Measurements from ENCODE around the gene LYRM4.
A peak's percentile ranks its signal among the peaks of the same experiment; 100 is the strongest.

Gene LYRM4

DNA sequence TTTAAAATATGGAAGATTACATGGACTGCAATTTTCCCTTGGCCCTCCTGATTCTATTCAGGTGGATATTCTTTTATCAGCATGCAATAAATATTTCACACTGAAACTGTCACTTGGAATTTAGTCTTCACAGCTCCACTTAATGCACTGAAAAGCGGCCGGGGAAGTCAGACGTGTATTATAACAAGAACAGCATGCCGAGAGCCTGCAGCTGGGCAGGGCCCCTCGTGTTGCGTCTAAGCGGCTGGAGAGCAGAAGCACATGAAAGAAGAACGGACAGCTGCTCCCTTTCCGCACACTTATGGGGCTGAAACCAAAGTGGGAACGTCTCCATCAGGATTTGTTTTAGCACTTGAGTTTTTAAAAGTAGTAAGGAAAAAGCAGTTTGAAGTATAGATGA lies 57.2 kb downstream of the LYRM4 start:
- no peak for DNase-seq

DNA sequence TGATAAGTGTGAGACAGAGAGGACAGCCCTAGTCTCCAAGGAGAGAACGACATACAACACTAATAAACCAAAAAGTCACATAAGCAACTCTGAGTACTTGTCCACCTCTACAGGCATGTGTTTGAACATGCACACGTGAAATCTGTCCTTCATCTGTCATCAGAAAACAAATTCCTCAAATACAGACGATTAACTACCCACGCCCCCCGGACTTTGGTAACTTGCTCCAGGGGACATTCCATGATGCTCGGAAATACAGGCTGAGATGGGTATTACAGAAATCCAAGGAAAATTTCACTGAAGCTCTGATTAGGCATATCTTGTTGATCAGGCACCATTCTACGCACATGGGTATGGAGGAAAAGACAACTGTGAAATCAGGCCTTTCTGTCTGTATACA lies 57.8 kb downstream of the LYRM4 start:
- no peak for DNase-seq

DNA sequence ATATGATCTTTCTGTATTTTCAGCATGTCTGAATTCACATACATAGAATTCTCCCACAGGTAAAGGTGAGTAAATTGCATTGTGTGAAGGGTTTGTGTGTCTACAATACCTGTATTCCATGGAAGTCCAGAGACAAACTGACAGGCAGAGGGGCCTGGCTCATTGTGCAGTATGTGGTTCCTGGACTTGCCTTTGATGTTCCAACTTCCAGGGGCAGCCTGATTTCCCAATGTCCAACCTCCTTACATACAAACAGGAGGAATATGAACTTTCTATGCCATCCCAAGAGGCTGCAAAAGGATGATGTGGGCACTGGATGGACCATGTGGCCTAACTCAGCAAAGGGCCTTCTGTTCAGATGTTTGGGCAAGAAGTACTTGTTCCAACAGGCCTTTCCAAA lies 58.5 kb downstream of the LYRM4 start:
- no peak for DNase-seq

DNA sequence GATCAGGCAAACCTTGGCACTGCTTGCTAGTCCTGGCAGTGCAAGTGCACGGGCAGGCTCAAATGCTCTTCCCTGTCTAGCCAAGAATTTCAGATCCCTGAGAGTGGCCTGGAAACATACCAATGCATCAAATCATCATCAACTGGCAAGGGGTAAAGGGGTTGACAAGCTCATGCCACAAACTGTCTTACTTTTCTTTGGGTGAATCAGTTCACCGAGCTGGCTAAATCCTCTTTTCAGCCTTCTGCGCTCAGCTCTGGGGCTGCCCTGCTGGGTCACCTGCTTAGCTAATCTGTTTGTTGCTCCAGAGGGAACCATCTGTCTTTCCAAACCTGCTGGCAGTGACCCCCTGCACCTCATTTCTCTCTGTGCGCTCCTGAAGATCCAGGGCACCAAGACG lies 59.5 kb downstream of the LYRM4 start:
- no peak for DNase-seq

DNA sequence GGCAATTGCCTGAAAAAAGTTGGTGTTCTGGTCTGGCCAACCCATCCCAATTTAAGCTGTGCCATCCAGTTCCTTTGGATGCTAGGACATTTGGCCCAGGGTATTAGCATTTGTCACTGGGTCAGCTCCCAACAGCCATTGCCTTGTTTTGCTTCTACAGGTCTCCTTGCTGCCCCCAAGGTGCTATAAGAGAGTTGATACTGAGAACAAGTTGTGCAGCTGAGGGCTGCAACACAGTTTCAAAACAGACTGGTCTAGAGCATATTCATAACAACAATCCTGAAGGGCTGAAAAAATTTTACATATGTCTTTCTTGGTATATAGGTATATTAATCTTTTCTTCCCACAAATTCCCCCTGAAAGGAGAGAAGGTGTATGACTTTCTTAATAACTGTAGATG lies 61.0 kb downstream of the LYRM4 start:
- no peak for DNase-seq

DNA sequence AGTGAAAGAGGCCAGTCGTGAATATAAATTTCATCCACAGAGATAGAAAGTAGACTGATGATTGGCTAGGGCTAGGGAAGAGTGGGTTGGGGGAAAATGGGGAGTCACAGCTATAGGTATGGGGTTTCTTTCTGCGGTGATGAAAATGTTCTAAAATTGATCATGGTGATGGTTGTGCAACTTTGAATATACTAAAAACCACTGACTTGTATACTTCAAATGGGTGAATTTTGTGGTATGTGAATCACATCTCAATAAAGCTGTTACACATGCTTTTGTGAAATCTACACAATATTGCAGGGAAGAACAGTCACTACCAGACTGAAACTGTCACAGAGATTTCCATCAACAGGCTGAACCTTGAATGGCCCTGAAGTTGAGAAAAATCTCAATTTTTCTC lies 61.5 kb downstream of the LYRM4 start:
- peak in 1 of 5 donors; percentile 15 for DNase-seq

DNA sequence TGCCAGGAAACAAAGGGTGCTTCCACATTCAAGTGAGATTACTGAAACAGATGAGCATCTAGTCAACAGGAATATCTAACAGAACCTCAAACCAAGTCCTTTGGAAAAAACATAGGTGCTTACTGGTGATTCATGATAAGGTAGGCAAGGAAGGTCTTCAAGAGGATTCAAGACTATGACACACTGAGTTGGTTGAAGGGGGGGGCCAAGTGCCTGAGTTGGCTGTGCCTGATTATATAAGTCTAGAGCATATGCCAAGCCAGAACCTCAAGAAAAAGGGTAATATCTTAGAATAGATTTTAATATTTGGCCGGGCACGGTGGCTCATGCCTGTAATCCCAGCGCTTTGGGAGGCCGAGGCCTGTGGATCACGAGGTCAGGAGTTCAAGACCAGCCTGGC lies 63.7 kb downstream of the LYRM4 start:
- DNase-seq: no peak

DNA sequence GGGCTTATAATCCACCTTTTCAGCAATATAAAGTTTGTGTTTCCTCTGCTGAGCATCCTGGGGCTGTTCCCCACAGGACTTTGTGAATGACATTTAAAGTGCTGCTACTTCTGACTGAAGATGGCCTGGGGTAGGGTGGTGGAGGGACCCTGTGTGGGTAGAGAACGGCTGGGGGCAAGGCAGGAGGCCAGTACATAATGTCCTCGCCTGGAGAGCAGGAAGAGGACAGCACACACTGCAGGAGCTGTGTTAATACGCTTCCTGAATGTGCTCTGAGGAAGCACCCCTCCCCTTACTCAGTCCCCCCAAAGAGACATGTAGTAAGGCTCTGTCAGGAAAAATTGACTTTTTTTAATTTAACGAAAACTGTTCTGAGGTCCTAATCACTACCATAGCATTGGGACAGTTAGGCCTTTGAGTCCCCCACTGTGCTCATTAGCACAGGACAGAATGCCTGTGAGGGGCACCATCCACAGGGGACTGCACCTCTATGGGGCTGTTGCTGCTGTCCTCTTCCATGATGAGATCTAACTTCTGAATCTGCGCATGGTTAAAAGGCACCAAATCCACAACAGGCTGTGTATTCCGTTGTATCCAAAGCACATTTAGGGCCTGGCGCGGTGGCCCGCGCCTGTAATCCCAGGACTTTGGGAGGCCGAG lies 68.5 kb downstream of the LYRM4 start:
- no peak for DNase-seq

DNA sequence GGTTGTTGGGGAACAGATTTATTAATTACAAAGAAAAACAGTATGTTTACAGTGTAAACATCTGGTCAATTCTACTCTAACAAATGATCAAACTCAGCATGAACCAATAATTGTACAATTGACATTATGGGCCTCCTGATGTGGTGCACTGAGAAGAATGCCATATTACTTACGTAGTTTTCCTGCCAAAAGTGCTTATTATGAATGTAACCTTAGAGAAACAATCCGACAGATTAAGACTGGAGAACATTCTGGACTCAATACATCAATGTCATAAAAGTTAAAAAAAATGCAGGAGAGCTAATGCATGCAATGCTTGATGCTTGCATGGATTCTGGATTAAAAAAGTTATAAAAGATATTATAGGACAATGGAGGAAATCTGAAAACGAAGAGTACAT lies 69.0 kb downstream of the LYRM4 start:
- no peak for DNase-seq

DNA sequence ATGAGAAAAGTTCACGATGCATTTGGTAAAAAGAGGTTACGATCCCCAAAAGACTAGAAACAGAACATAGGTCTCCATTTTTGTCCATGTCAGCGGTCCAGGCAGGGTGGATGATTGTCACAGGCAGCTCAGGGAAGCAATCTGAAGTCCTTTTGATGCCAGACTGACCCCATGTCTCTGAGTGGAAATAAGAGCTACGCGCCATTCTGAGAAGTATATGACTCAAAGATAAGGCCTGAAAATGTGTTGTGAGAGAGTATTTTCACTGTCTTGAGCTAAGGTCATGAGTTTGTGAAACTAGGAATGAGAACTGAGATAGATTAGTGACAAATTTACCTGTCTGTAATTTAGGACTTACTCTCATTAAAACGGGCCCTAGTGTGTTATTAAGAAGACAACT lies 69.5 kb downstream of the LYRM4 start:
- DNase-seq: no peak

DNA sequence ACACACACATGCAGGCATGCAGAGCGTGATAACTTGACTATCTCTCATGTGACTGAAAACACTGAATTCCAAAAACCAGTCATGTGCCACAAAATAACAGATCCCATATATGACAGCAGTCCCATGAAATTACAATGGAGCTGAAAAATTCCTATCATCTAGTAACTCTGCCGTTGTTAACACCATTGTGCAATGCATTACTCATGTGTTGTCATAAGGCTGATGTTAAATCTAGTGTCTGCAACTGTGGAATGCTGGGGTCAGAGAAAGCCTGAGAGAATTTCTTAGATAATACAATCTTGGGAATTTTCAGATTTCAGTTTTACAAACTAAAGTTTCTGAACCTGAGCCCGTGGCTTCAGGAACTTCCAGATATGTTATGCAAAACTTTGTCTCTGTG lies 70.2 kb downstream of the LYRM4 start:
- DNase-seq: no peak

DNA sequence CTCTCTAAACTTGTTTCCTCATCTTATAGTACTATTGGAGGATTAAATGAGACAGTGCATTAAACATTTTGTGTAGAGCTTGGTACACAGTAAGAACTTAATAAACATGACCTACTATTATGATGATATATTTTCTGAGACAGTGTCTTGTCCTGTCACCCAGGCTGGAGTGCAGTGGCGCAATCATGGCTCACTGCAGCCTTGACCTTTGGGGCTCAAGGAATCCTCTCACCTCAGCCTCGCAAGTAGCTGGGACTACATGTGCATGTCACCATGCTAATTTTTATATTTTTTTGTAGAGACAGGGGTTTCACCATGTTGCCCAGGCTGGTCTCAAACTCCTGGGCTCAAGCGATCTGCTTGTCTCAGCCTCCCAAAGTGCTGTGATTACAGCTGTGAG lies 72.1 kb downstream of the LYRM4 start:
- no peak for DNase-seq

DNA sequence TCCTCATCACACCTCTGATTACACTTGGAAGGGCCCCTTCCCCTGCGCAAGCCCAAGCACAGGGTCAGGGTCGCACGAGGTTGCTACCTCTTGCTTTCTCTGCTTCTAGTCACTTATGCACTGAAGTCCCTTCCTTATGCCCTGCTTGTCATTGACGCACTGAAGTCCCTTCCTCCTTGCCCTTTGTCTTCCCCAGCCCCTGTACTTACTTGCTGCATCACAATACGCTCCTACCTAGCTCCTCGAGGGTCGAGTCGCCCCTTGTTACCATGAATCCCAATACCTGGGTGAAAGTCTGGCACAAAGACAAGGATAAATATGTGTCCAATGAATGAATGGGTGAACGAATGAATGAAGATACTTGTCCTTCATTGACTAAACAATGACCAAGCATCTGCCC lies 75.9 kb downstream of the LYRM4 start:
- no peak for DNase-seq

DNA sequence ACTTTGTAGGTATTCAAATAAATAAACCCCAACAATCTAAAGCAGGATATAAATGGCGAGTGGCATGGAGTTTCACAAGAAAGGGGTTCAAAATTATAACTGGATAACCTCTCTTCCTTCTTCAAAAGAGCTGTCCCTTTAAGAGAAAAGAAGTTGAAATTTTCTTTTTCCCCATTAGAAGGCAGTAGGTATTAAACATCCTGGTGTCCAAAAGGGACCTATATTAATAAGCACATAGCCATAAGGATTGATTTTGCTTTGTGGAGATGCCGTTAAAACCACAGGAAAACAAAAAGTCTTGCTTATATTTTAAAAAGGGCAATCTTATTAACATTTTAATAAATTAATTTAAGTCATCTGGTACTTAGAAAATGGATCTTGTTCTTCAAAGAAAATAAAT lies 76.5 kb downstream of the LYRM4 start:
- DNase-seq: no peak

DNA sequence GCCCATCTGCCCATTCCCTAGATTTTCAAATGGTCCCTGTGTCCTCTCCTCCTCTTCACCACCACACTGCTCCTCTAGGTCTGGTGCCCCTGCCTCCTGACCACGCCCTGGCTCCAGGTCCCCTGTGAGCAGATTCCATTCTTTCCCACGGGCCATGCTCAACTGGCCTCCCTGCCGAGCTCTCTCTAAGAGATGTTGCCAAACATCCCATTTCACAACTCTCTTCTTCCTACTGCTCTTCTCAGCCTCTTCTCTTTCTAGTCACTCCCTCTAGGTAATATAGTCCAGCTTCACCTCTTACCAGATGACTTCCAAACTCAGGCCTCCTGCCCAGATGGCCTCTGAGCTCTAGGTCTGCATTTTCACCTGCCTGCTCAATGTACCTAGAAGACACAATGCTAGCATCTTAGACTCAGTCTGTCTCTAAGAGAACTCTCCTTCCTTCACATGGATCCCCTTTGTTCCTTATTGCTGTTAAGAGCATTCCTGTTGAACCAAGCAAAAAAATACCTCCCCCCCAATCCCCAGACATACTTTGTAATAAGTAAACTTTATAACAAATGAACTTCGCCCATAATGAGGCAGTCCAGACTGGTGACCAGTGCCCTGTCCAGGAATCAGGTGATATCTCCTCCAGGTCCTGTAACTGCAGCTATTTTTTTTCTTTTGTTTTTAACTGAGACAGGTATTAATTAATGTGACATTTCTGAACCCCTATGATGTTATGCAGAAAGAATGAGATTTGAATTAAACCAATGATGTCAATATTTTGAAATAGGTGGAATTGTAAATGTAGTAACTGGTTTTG lies 79.0 kb downstream of the LYRM4 start:
- DNase-seq: no peak

DNA sequence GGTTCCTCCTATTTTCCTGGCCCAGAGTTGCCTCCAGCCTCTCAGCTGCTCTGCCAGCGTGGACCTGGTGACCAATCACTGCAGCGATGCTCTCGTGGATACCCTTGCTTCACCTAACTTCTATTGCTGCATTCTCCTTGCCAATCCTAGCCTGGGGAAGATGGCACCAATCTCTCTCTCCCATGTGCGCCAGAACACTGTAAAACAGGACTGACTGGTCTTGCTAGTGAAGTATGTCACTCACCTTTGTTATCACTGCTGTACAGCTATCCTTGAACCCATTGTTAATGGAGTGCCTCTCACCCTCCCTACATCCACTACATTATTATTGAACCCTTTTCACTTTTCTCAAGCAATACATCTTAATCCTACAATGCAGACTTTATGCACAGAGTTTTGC lies 80.1 kb downstream of the LYRM4 start:
- DNase-seq: no peak

DNA sequence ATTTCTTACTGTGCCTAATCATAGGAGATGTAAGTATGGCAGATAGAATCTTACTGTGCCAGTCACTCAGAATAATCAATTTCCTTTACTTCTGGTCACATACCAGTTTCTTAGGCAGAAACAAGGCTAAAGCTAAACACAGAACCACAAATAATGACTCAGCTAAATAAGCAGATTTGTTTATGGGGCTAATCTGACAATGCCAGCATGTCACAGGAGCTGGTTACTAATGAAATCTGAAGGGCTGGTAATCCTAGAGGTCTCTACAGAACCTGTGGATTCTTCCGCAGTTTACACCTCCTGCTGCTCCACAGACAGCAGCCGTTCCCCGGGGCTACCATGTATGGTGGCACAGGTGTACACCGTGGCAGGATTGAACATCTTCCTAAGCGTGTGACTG lies 80.8 kb downstream of the LYRM4 start:
- DNase-seq: no peak

DNA sequence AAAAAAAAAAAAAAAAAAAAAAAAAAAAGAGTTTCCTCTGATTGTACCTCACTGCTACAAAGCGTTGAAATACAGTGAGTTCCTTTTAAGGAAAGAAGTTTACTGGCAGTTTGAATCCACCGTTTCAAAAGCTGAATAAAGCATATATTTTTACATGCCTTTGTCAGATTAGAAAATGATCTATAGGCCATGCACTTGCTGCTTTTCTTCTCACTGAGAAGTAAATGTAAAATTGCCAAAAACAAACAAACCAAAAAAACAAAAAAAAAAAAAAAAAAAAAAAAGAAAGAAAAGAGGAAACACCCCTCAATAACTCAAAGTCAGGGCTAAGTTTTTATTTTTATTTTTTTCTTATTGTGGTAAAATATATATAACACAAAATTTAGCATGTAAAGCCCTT lies 81.9 kb downstream of the LYRM4 start:
- DNase-seq: no peak

DNA sequence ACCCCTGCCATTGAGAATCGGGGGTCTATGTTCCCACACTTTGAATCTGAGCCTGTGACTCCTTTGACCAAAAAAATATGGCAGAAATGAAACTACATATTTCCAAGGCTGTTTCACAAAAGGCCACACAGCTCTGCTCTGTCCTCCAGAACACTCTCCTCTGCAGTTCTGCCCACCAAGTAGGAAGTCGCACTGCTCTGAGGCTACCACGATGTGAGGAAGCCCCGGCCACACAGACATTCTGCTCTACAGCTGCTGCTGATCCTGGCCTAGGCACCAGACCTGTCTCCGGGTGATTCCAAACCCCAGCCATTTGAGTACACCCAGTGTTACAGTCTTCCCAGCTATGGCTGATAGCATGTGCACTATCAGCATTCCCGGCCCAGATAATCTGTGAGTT lies 85.1 kb downstream of the LYRM4 start:
- DNase-seq: peak in 1 of 5 donors; percentile 8

DNA sequence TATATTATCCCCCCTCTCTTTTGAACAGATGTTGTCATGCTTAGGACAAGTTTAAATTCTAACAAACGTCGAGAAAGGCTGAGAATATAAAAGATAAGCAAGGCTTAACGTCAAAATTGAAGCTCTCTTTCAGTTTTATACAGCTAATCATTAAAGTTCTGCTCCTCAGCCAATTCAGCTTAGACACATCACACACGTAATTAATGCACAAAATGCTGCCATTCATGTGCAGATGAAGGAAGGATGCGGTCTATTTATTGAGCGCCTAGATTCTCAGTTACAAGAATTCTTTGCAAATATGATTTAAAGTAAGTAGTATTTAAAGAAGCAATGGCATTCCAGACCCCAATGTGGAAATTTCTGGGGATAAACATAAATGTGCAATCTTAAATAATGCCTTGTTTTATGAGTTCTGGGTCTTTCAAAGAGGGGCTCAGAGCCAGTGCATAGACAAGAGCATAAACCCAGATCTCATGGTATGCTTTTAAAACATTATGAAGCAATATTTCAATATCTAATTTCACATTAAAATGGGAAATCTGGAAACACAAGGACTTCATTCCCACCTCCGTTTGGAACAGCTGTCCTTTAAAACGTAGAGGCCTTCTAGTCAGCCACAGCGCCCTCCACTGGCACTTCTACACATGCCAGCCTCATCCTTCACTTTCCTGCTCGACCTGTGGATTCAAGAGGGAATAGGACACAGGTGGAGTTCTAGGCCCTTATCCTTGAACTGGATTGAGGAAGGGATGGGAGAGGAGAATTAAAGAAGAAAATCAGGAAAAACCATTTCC lies 85.8 kb downstream of the LYRM4 start:
- DNase-seq: peak in 1 of 5 donors; percentile 41

DNA sequence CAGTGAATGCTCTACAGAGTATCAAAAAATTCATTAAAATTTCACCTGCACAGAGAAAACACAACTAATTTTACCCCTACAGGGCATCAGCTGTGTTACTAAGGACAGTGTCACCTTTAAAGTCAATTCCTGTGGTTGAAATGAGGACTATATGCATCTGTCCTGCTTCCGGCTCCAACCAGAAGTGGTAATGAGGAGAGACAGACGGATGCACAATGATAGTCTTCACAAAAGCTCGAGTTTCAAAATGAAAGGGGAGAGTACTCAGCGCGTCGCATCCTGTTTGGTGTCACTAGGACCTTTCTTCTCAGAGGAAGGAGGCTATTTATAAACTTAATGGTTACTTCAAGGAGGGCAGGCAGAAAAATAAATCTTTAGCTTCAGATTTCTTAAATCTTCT lies 86.5 kb downstream of the LYRM4 start:
- peak in 3 of 5 donors; percentile 19 to 90 (median 50) for DNase-seq

DNA sequence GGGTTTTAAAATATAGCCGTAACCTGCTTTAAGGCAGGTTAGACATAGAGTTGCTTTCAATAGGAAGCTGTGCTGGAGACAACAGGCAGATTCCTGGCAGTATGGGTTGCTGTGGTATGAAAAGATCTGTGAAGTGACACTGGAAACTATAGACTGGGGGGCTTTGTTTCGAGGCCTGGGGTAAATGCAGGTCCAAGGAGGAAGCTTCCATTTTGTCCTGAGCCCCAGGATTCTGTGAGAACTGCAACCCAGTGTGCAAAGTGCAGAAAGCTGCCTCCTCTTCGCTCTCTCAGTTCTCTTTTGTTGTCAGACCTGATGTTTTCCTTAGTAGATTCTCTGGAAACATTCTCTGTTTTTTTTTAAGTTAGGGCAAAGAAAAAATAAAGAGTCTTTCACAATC lies 86.9 kb downstream of the LYRM4 start:
- no peak for DNase-seq

DNA sequence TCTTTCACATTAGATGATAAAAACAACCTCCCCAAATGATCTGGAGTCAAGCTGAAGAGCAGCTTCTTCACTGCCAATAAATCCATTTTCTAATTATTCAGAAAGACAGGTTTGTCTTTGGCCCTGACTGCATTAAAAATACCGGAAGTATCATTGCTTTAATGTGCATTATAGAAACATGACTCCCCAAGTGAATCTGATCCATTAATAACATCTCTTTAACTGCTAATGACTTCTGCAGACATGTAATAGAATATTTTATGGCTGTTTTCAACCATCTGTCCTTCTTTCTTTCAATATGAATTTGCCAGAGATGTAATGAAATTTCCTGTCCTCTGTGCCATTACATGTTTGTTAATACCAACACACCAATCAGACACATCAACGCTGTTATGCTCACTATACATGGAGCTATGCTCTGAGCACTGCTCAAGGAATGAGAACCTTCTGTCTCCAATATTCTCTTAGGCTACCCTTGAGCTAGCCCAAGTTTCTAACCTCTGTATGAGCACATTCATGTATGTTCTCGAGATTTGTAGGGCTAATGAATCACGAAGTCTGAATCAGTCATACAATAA lies 87.8 kb downstream of the LYRM4 start:
- no peak for DNase-seq

All from T-helper 1 cell (primary cell).